ENCODE results near the gene CAPRIN2. TPM values are rescaled to one million over a fixed set of nuclear protein-coding genes. Genes with fewer than 3 reads are reported as not detected.

CAPRIN2 gene
- total and polyA plus RNA-seq, 2 of the 8 experiments (the other 6 are each of a cell fraction or from before 2014, with no cell fraction given) = 24.8 to 52.0 TPM

- TF ChIP-seq SIN3A (conservative IDR thresholded peaks at IDR 0.05 in 1 of 2, IDR thresholded peaks at IDR 0.05 in 1 of 2; ENCODE audit: low read depth in 1 of 2, low read length in 2 of 2) = peak in 1 of 2 experiments; percentile 7; a peak in 1 of 4 replicates
- no peak for TF ChIP-seq E2F6 (IDR thresholded peaks at IDR 0.05)
- TF ChIP-seq RFX5 (IDR thresholded peaks at IDR 0.05; ENCODE audit: borderline replicate concordance, low read depth, low read length) = no peak
- TF ChIP-seq, protein P1, sequence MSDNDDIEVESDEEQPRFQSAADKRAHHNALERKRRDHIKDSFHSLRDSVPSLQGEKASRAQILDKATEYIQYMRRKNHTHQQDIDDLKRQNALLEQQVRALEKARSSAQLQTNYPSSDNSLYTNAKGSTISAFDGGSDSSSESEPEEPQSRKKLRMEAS (IDR thresholded peaks at IDR 0.05) = peak; percentile 56
Observed at GRCh38 chr12:30694412-30695198, 60.1 kb downstream of the CAPRIN2 start (continued).

All from H1 (cell line).